ENCODE measurements around the gene CALHM3.
"Not testable (repeated sequence)": the region's sequence is repeated elsewhere in the genome, so short reads cannot be mapped to it uniquely, and the experiment has no call there.

The CALHM3 gene

GRCh38 chr10:103501186-103501585 lies 22.1 kb upstream of the CALHM3 start:
- DNase-seq, result no peak

GRCh38 chr10:103500481-103500880 lies 21.4 kb upstream of the CALHM3 start:
- DNase-seq, result no peak

GRCh38 chr10:103499881-103500280 lies 20.8 kb upstream of the CALHM3 start:
- no peak for DNase-seq

- DNase-seq, result no peak
These were observed 20.0 kb upstream of the CALHM3 start for GRCh38 chr10:103498936-103499638.

- no peak for DNase-seq
These were observed 18.3 kb upstream of the CALHM3 start for GRCh38 chr10:103497161-103497915.

GRCh38 chr10:103495321-103495720 lies 16.3 kb upstream of the CALHM3 start:
- no peak for DNase-seq

GRCh38 chr10:103493916-103494877 lies 15.2 kb upstream of the CALHM3 start:
- peak in 1 of 2 donors; percentile 29 for DNase-seq

- DNase-seq, result peak in 1 of 2 donors; percentile 24
These were observed 14.4 kb upstream of the CALHM3 start, which contains the start of gene NEURL1 for GRCh38 chr10:103493362-103493915. TSS of gene NEURL1 (plus strand) at chr10:103493705. CDS start at chr10:103494388, 683 bp downstream.

- no peak for DNase-seq
These were observed 13.7 kb upstream of the CALHM3 start for GRCh38 chr10:103492655-103493261.

- no peak for DNase-seq
These were observed 12.8 kb upstream of the CALHM3 start for GRCh38 chr10:103491729-103492364.

- no peak for DNase-seq
These were observed 11.9 kb upstream of the CALHM3 start for GRCh38 chr10:103490986-103491314.

GRCh38 chr10:103487410-103487708 lies 8.3 kb upstream of the CALHM3 start:
- no peak for DNase-seq

GRCh38 chr10:103486635-103487409 lies 7.8 kb upstream of the CALHM3 start:
- DNase-seq, result not testable (repeated sequence)

- peak; percentile 52 to 82 for DNase-seq
These were observed 3.0 kb upstream of the CALHM3 start for GRCh38 chr10:103481974-103482531.

GRCh38 chr10:103480521-103480920 lies 1.5 kb upstream of the CALHM3 start:
- DNase-seq, result no peak

- DNase-seq, result no peak
These were observed 369 bp downstream of the CALHM3 start for GRCh38 chr10:103478671-103479070.

- DNase-seq, result no peak
These were observed 2.8 kb downstream of the CALHM3 start for GRCh38 chr10:103476046-103476768.

- DNase-seq, result no peak
These were observed 3.6 kb downstream of the CALHM3 start for GRCh38 chr10:103475437-103475836.

GRCh38 chr10:103474077-103474476 lies 5.0 kb downstream of the CALHM3 start:
- DNase-seq, result no peak

- DNase-seq, result no peak
These were observed 5.8 kb downstream of the CALHM3 start for GRCh38 chr10:103473261-103473671.
